Activated gamma-delta T cell treated with Interleukin-2 at 50 U/mL for 16 hours (primary cell): ENCODE data around the gene LPIN2.

Source experiments
- DNase-seq: peaks from one replicate; pipeline ENCODE4 v3.0.0-alpha.2; 2020

LPIN2 gene

GRCh38 chr18:2998644-2999043, 14.3 kb downstream of the LPIN2 start:
- no peak for DNase-seq

- no peak for DNase-seq
These were observed 14.9 kb downstream of the LPIN2 start for GRCh38 chr18:2997846-2998564.

GRCh38 chr18:2997429-2997828, 15.5 kb downstream of the LPIN2 start:
- DNase-seq, result no peak

- DNase-seq, result peak; percentile 68
These were observed 18.1 kb downstream of the LPIN2 start for GRCh38 chr18:2994603-2995432.

GRCh38 chr18:2994020-2994589, 18.8 kb downstream of the LPIN2 start:
- DNase-seq, result no peak

GRCh38 chr18:2992995-2993877, 19.7 kb downstream of the LPIN2 start:
- DNase-seq, result no peak

GRCh38 chr18:2990956-2991640, 21.8 kb downstream of the LPIN2 start:
- no peak for DNase-seq

GRCh38 chr18:2987876-2988790, 24.8 kb downstream of the LPIN2 start:
- DNase-seq, result no peak

- no peak for DNase-seq
These were observed 26.6 kb downstream of the LPIN2 start for GRCh38 chr18:2986150-2986865.

- DNase-seq, result no peak
These were observed 27.3 kb downstream of the LPIN2 start for GRCh38 chr18:2985628-2986027.

- no peak for DNase-seq
These were observed 28.2 kb downstream of the LPIN2 start for GRCh38 chr18:2984703-2985261.

GRCh38 chr18:2984091-2984490, 28.9 kb downstream of the LPIN2 start:
- no peak for DNase-seq

GRCh38 chr18:2983296-2983695, 29.6 kb downstream of the LPIN2 start:
- DNase-seq, result no peak

- no peak for DNase-seq
These were observed 30.3 kb downstream of the LPIN2 start for GRCh38 chr18:2982452-2983269.

GRCh38 chr18:2982022-2982421, 30.9 kb downstream of the LPIN2 start:
- no peak for DNase-seq

- no peak for DNase-seq
These were observed 31.7 kb downstream of the LPIN2 start for GRCh38 chr18:2981212-2981728.

- DNase-seq, result no peak
These were observed 32.8 kb downstream of the LPIN2 start for GRCh38 chr18:2979871-2980790.

GRCh38 chr18:2979129-2979528, 33.8 kb downstream of the LPIN2 start:
- no peak for DNase-seq
